HEK293 (cell line): ENCODE data around the gene MAML2.

Experiments used
- CTCF ChIA-PET: fragments of 350-600 bp; formaldehyde crosslinking; extraction: SDS; loops from one replicate; lab custom pipeline; 2021; ENCODE audit warnings: antibody characterized with exemption; lab: Yijun Ruan, JAX
- POLR2A ChIA-PET: fragments of 300-600 bp; formaldehyde crosslinking; extraction: SDS; loops from one replicate; lab custom pipeline; 2020; ENCODE audit warnings: antibody characterized with exemption, inconsistent platforms; lab: Yijun Ruan, JAX
- H3K27ac ChIP-seq: fragments of 200-500 bp; sonication (Bioruptor generic); 2 replicates; pipeline ENCODE4 v1.5.1; 2014; ENCODE audit warnings: low read depth, low read length, control low read depth, inconsistent platforms; ENCODE audit errors: extremely low read depth
- H3K36me3 ChIP-seq, 2 experiments: fragments of 200-500 bp in 1 of 2; sonication (Bioruptor generic) in 1 of 2; 1 replicate in 1 of 2; 2 replicates in 1 of 2; pipeline ENCODE4 v1.5.1; 2014 to 2017; ENCODE audit warnings: inconsistent platforms in 2 of 2, low read length in 2 of 2; ENCODE audit not compliant: control insufficient read depth in 2 of 2, insufficient read depth in 1 of 2
- H3K4me1 ChIP-seq: fragments of 200-500 bp; sonication (Bioruptor generic); 2 replicates; pipeline ENCODE4 v1.5.1; 2014; ENCODE audit warnings: mild to moderate bottlenecking, low read length, inconsistent platforms; ENCODE audit not compliant: control insufficient read depth, insufficient read depth
- H3K4me3 ChIP-seq: 2 replicates; pipeline ENCODE4 v1.5.1; 2011; ENCODE audit warnings: low read depth, mild to moderate bottlenecking, control low read depth, low read length, moderate library complexity
- H3K9me3 ChIP-seq: fragments of 200-500 bp; sonication (Bioruptor generic); 2 replicates; pipeline ENCODE4 v1.5.1; 2014; ENCODE audit warnings: low read depth, low read length, inconsistent platforms; ENCODE audit not compliant: control insufficient read depth, insufficient read depth
- KLF7 ChIP-seq: fragments of 450-650 bp; formaldehyde crosslinking; IDR thresholded peaks from 2 replicates; pipeline ENCODE4 v1.5.1; 2016; ENCODE audit warnings: missing biosample characterization, missing genetic modification characterization, borderline replicate concordance
- ZBTB7A ChIP-seq: fragments of 450-650 bp; formaldehyde crosslinking; IDR thresholded peaks from 2 replicates; pipeline ENCODE4 v1.5.1; 2016; ENCODE audit warnings: low read depth, missing biosample characterization, missing genetic modification characterization
- ZNF10 ChIP-seq: fragments of 450-650 bp; formaldehyde crosslinking; IDR thresholded peaks from 2 replicates; pipeline ENCODE4 v1.5.1; 2017; ENCODE audit warnings: missing biosample characterization, missing genetic modification characterization
- ZNF175 ChIP-seq: fragments of 450-650 bp; formaldehyde crosslinking; IDR thresholded peaks from 2 replicates; pipeline ENCODE4 v1.5.1; 2016; ENCODE audit warnings: missing biosample characterization, missing genetic modification characterization
- ZNF214 ChIP-seq: fragments of 450-650 bp; formaldehyde crosslinking; IDR thresholded peaks from 2 replicates; pipeline ENCODE4 v1.5.1; 2017; ENCODE audit warnings: missing biosample characterization, mild to moderate bottlenecking, missing genetic modification characterization, borderline replicate concordance
- ZNF292 ChIP-seq: fragments of 450-650 bp; formaldehyde crosslinking; IDR thresholded peaks from 2 replicates; pipeline ENCODE4 v1.5.1; 2016; ENCODE audit warnings: low read depth, missing biosample characterization, missing genetic modification characterization, borderline replicate concordance
- ZNF391 ChIP-seq: fragments of 450-650 bp; formaldehyde crosslinking; IDR thresholded peaks from 2 replicates; pipeline ENCODE4 v1.5.1; 2016; ENCODE audit warnings: low read depth, missing biosample characterization, missing genetic modification characterization, borderline replicate concordance
- ZNF404 ChIP-seq: fragments of 450-650 bp; formaldehyde crosslinking; IDR thresholded peaks from 2 replicates; pipeline ENCODE4 v1.5.1; 2017; ENCODE audit warnings: missing biosample characterization, missing genetic modification characterization
- ZNF426 ChIP-seq: fragments of 450-650 bp; formaldehyde crosslinking; IDR thresholded peaks from 2 replicates; pipeline ENCODE4 v1.5.1; 2017; ENCODE audit warnings: missing biosample characterization, missing genetic modification characterization, mild to moderate bottlenecking, inconsistent platforms, moderate library complexity
- ZNF544 ChIP-seq: fragments of 450-650 bp; formaldehyde crosslinking; IDR thresholded peaks from 2 replicates; pipeline ENCODE4 v1.5.0; 2017; ENCODE audit warnings: missing biosample characterization, missing genetic modification characterization
- ZNF560 ChIP-seq: fragments of 450-650 bp; formaldehyde crosslinking; IDR thresholded peaks from 2 replicates; pipeline ENCODE4 v1.5.1; 2017; ENCODE audit warnings: missing biosample characterization, missing genetic modification characterization, borderline replicate concordance
- ZNF561 ChIP-seq: fragments of 450-650 bp; IDR thresholded peaks from 2 replicates; pipeline ENCODE4 v1.5.1; 2018; ENCODE audit warnings: missing biosample characterization, missing genetic modification characterization, borderline replicate concordance
- ZSCAN16 ChIP-seq: fragments of 450-650 bp; formaldehyde crosslinking; IDR thresholded peaks from 2 replicates; pipeline ENCODE4 v1.5.1; 2016; ENCODE audit warnings: missing biosample characterization, missing genetic modification characterization
- TF ChIP-seq, protein P1 (sequence below): fragments of 450-650 bp; formaldehyde crosslinking; IDR thresholded peaks from 2 replicates; pipeline ENCODE4; 2016; ENCODE audit warnings: missing biosample characterization, missing genetic modification characterization
- TF ChIP-seq, protein P2 (sequence below): fragments of 450-650 bp; formaldehyde crosslinking; conservative IDR thresholded peaks from 2 replicates; pipeline ENCODE4 v1.5.1; 2016; ENCODE audit warnings: low read depth, missing biosample characterization, missing genetic modification characterization
- TF ChIP-seq, protein P3 (sequence below): fragments of 450-650 bp; formaldehyde crosslinking; IDR thresholded peaks from 2 replicates; pipeline ENCODE4 v1.5.1; 2017; ENCODE audit warnings: missing biosample characterization, missing genetic modification characterization
- TF ChIP-seq, protein P4 (sequence below): fragments of 450-650 bp; formaldehyde crosslinking; IDR thresholded peaks from 2 replicates; pipeline ENCODE4 v1.5.1; 2016; ENCODE audit warnings: missing biosample characterization, missing genetic modification characterization

The MAML2 gene

DNA sequence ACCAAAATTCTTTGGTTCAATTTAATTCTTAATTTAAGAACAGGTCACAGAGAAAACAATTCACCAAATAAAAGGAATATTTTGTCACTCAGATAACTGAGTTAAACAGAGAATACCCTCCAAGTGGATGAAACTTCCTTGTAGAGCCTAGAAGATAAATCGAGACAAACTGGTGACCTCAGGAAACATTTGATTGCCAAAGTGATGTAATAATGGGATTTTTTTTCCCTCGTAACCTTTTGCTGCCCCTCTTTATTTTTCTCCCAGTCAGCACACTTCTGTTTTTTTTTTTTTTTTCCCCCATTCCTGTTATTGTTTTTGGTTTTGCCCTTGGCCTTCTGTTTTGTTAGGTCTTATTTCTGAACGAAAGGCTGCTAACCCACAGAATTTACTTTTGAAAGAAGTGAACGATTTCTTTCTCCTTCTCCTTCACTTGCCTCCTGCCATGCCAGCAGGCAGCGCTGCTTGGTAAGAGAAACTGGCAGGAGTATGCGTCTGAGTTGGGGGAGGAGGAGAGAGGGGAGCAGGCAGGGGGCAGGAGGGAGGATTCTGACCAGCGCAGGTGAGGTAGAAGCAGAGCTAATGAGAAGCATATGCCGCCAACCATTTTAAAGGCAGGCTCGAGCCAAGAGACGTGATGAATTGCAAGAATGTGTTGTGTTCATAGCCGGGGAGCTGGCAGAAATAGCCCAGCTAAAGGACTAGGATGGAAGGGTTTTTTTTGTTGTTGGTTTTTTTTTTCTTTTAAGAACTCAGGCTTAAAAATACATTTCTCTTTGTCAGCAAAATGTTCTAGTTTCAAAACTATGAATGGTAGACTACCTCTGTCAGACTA, 297.2 kb downstream of the MAML2 start (continued):
- no peak for TF ChIP-seq ZNF544 (tag by site-specific recombination)

DNA sequence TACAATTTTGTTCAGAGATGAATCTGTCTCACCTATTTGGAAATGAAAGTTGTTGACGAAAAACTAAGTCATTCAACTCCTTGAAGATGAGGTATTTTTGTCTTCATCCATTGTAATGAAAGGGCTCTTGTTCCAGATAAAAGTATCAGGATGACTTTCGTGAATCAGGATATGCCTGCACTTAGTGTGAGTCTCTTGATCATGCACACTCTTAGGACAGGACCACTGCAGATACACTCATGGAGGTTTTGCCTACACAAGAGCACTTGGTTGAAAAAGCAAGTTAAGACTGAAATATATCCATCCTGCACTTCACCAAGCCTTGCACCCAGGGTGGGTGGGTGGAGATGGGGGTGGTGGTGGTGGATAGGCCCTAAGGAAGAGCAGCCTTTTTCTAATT, 298.2 kb downstream of the MAML2 start:
- Histone ChIP-seq H3K9me3 (no peaks in the 10 kb centered on the region), H3K4me1 (no peaks in the 10 kb centered on the region), H3K36me3 (no peaks in the 10 kb centered on the region), H3K27ac (no peak overlapping the region), H3K4me3 (no peak overlapping the region)
- ChIA-PET CTCF (no interaction called here), POLR2A (no interaction called here)
- TF ChIP-seq ZNF560 (tag by site-specific recombination) (no peak), ZNF561 (tag by site-specific recombination) (no peak)

DNA sequence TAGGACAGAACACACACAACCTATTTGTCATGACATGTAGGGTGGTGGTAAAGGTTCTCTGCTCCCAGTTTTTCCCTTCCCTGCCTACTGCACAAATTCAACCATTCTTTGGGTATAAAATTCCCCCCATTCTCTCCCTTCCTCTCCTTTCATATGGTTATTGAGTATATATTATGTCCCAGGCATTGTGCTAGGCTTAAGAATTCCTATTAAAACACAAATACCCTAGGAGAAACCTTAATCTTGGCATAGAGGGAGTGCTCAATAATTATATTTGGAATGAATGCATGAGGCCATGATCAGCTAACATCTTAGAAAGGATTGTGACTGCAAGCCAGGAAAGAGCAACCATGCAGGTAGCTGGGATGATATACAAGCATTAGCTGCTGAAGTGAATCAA, 298.7 kb downstream of the MAML2 start:
- Histone ChIP-seq H3K9me3 (no peaks in the 10 kb centered on the region), H3K4me1 (no peaks in the 10 kb centered on the region), H3K27ac (no peak overlapping the region), H3K36me3 (no peaks in the 10 kb centered on the region), H3K4me3 (no peak overlapping the region)
- ChIA-PET POLR2A (no interaction called here), CTCF (no interaction called here)
- TF ChIP-seq ZNF292 (tag by site-specific recombination) (no peak), ZNF175 (tag by site-specific recombination) (no peak), ZNF214 (tag by site-specific recombination) (no peak), ZNF404 (tag by site-specific recombination) (no peak), KLF7 (tag by site-specific recombination) (no peak), ZNF426 (tag by site-specific recombination) (no peak), ZNF10 (tag by site-specific recombination) (no peak), ZSCAN16 (tag by site-specific recombination) (no peak), ZNF391 (tag by site-specific recombination) (no peak), ZBTB7A (tag by site-specific recombination) (no peak)
- TF ChIP-seq, protein P1, sequence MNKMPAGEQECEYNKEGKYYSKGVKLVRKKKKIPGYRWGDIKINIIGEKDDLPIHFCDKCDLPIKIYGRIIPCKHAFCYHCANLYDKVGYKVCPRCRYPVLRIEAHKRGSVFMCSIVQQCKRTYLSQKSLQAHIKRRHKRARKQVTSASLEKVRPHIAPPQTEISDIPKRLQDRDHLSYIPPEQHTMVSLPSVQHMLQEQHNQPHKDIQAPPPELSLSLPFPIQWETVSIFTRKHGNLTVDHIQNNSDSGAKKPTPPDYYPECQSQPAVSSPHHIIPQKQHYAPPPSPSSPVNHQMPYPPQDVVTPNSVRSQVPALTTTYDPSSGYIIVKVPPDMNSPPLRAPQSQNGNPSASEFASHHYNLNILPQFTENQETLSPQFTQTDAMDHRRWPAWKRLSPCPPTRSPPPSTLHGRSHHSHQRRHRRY (tag by site-specific recombination): no peak
- TF ChIP-seq, protein P2, sequence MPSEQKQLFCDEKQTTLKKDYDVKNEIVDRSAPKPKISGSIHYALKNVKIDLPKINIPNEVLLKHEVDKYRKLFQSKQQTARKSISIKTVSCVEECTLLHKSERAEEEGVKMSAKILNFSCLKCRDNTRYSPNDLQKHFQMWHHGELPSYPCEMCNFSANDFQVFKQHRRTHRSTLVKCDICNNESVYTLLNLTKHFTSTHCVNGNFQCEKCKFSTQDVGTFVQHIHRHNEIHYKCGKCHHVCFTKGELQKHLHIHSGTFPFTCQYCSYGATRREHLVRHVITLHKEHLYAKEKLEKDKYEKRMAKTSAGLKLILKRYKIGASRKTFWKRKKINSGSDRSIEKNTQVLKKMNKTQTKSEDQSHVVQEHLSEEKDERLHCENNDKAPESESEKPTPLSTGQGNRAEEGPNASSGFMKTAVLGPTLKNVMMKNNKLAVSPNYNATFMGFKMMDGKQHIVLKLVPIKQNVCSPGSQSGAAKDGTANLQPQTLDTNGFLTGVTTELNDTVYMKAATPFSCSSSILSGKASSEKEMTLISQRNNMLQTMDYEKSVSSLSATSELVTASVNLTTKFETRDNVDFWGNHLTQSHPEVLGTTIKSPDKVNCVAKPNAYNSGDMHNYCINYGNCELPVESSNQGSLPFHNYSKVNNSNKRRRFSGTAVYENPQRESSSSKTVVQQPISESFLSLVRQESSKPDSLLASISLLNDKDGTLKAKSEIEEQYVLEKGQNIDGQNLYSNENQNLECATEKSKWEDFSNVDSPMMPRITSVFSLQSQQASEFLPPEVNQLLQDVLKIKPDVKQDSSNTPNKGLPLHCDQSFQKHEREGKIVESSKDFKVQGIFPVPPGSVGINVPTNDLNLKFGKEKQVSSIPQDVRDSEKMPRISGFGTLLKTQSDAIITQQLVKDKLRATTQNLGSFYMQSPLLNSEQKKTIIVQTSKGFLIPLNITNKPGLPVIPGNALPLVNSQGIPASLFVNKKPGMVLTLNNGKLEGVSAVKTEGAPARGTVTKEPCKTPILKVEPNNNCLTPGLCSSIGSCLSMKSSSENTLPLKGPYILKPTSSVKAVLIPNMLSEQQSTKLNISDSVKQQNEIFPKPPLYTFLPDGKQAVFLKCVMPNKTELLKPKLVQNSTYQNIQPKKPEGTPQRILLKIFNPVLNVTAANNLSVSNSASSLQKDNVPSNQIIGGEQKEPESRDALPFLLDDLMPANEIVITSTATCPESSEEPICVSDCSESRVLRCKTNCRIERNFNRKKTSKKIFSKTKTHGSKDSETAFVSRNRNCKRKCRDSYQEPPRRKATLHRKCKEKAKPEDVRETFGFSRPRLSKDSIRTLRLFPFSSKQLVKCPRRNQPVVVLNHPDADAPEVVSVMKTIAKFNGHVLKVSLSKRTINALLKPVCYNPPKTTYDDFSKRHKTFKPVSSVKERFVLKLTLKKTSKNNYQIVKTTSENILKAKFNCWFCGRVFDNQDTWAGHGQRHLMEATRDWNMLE (tag by site-specific recombination): no peak
- TF ChIP-seq, protein P3, sequence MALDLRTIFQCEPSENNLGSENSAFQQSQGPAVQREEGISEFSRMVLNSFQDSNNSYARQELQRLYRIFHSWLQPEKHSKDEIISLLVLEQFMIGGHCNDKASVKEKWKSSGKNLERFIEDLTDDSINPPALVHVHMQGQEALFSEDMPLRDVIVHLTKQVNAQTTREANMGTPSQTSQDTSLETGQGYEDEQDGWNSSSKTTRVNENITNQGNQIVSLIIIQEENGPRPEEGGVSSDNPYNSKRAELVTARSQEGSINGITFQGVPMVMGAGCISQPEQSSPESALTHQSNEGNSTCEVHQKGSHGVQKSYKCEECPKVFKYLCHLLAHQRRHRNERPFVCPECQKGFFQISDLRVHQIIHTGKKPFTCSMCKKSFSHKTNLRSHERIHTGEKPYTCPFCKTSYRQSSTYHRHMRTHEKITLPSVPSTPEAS (tag by site-specific recombination): no peak
- TF ChIP-seq, protein P4, sequence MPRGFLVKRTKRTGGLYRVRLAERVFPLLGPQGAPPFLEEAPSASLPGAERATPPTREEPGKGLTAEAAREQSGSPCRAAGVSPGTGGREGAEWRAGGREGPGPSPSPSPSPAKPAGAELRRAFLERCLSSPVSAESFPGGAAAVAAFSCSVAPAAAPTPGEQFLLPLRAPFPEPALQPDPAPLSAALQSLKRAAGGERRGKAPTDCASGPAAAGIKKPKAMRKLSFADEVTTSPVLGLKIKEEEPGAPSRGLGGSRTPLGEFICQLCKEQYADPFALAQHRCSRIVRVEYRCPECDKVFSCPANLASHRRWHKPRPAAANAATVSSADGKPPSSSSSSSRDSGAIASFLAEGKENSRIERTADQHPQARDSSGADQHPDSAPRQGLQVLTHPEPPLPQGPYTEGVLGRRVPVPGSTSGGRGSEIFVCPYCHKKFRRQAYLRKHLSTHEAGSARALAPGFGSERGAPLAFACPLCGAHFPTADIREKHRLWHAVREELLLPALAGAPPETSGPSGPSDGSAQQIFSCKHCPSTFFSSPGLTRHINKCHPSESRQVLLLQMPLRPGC (tag by site-specific recombination): no peak
